Thyroid gland (tissue), 4 donors: ENCODE results near the gene EFCAB5.

Experiments used
- CTCF ChIP-seq, 6 experiments: fragments of 200-600 bp in 3 of 6; fragments of 450-650 bp in 3 of 6; sonication (generic) in 3 of 6; IDR thresholded peaks; one replicate each; pipeline ENCODE4 v1.5.1; 2016 to 2019; ENCODE audit warnings: antibody characterized with exemption in 6 of 6, mild to moderate bottlenecking in 2 of 6, inconsistent platforms in 1 of 6, moderate library complexity in 1 of 6
- POLR2A ChIP-seq, 2 donors: fragments of 450-650 bp; IDR thresholded peaks; one replicate each; pipeline ENCODE4 v1.6.1; 2017; ENCODE audit warnings: antibody characterized with exemption in 2 of 2, mild to moderate bottlenecking in 2 of 2, moderate library complexity in 1 of 2

DNA sequence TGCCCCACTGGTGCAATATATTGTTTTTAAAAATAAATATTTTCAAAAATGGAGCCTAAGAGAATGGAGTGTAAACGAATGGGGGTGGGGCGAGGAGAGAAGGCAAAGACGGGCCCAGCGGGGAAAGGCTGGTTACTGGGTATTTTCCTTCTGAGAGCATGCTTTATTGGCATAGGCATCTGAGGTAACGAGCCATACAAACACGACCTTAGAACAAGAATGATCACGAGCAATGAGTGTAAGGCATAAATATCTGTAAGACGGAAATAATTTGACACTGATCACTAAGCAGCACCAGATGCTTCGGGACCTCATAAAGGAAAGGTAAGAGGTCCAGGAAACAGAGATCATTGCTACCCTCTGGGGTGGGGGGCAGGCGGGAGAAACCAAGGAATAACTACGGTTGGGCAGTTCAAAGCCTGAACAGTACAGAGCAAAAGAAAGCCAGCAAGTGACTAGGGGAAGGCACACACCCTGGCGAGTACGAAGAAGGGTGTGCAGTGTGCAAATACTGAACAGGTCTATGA lies 12.4 kb upstream of the EFCAB5 start:
- TF ChIP-seq CTCF (IDR thresholded peaks at IDR 0.05) (no peak), POLR2A (IDR thresholded peaks at IDR 0.05) (no peak)
